Nephron progenitor cell (in vitro differentiated cells): ENCODE measurements around the gene PSME3IP1.
A peak's percentile ranks its signal among the peaks of the same experiment; 100 is the strongest.
"Not testable (repeated sequence)": the region's sequence is repeated elsewhere in the genome, so short reads cannot be mapped to it uniquely, and the experiment has no call there.

ENCODE experiments used
- DNase-seq: peaks from one replicate; pipeline ENCODE4 v3.0.0; 2021
- H3K27ac Mint-ChIP-seq: 2 replicates; pipeline ENCODE4 v1.8.0; 2021; ENCODE audit warnings: mild to moderate bottlenecking, moderate library complexity, mixed read lengths
- H3K27me3 Mint-ChIP-seq: 2 replicates; pipeline ENCODE4 v1.8.0; 2021; ENCODE audit warnings: mild to moderate bottlenecking, low read depth, mixed read lengths; ENCODE audit not compliant: poor library complexity
- H3K36me3 Mint-ChIP-seq: 2 replicates; pipeline ENCODE4 v1.8.0; 2021; ENCODE audit warnings: low read depth, mixed read lengths
- H3K4me1 Mint-ChIP-seq: 2 replicates; pipeline ENCODE4 v1.8.0; 2021; ENCODE audit warnings: mixed read lengths
- H3K4me3 Mint-ChIP-seq: 2 replicates; pipeline ENCODE4 v1.8.0; 2021; ENCODE audit warnings: mild to moderate bottlenecking, moderate library complexity, mixed read lengths
- H3K9me3 Mint-ChIP-seq: 2 replicates; pipeline ENCODE4 v1.8.0; 2021; ENCODE audit warnings: mild to moderate bottlenecking, moderate library complexity, mixed read lengths
- CTCF ChIP-seq: fragments of 200-600 bp; sonication (generic); IDR thresholded peaks from 2 replicates; pipeline ENCODE4 v1.5.0; 2021; ENCODE audit warnings: antibody characterized with exemption

PSME3IP1 gene

GRCh38 chr16:57202095-57202886 is 16.5 kb upstream of the PSME3IP1 start:
- peaks cover 27% of the 10 kb centered on the region for H3K9me3 Mint-ChIP-seq
- no peak for TF ChIP-seq CTCF
- peak overlapping the region; percentile 17 for H3K27ac Mint-ChIP-seq
- no peak for DNase-seq
- H3K36me3 Mint-ChIP-seq: peaks cover 48% of the 10 kb centered on the region
- no peaks in the 10 kb centered on the region for H3K27me3 Mint-ChIP-seq
- H3K4me1 Mint-ChIP-seq: no peaks in the 10 kb centered on the region
- no peak overlapping the region for H3K4me3 Mint-ChIP-seq

- not testable (repeated sequence) for H3K4me3 Mint-ChIP-seq, H3K4me1 Mint-ChIP-seq, DNase-seq, H3K27me3 Mint-ChIP-seq, H3K27ac Mint-ChIP-seq
- Mint-ChIP-seq H3K36me3 (peaks cover 60% of the 10 kb centered on the region), H3K9me3 (peaks cover 27% of the 10 kb centered on the region)
Observed at GRCh38 chr16:57200926-57201325, 15.1 kb upstream of the PSME3IP1 start.

- not testable (repeated sequence) for H3K27me3 Mint-ChIP-seq, DNase-seq, H3K27ac Mint-ChIP-seq, H3K4me1 Mint-ChIP-seq, H3K4me3 Mint-ChIP-seq
- Mint-ChIP-seq H3K36me3 (peaks cover 61% of the 10 kb centered on the region), H3K9me3 (peaks cover 27% of the 10 kb centered on the region)
Observed at GRCh38 chr16:57200321-57200720, 14.5 kb upstream of the PSME3IP1 start.

GRCh38 chr16:57196753-57197152 is 10.9 kb upstream of the PSME3IP1 start:
- peaks cover 8% of the 10 kb centered on the region for H3K4me1 Mint-ChIP-seq
- H3K27me3 Mint-ChIP-seq: no peaks in the 10 kb centered on the region
- H3K36me3 Mint-ChIP-seq: peaks cover 62% of the 10 kb centered on the region
- H3K9me3 Mint-ChIP-seq: peaks cover 17% of the 10 kb centered on the region
- DNase-seq: no peak
- no peak overlapping the region for H3K27ac Mint-ChIP-seq
- no peak for TF ChIP-seq CTCF
- no peak overlapping the region for H3K4me3 Mint-ChIP-seq

GRCh38 chr16:57196286-57196685 is 10.4 kb upstream of the PSME3IP1 start:
- Mint-ChIP-seq H3K36me3 (peaks cover 59% of the 10 kb centered on the region), H3K4me3 (no peak overlapping the region), H3K27me3 (no peaks in the 10 kb centered on the region), H3K4me1 (peaks cover 8% of the 10 kb centered on the region), H3K27ac (no peak overlapping the region), H3K9me3 (peaks cover 15% of the 10 kb centered on the region)
- no peak for DNase-seq
- no peak for TF ChIP-seq CTCF

GRCh38 chr16:57194512-57194911 is 8.7 kb upstream of the PSME3IP1 start:
- H3K4me1 Mint-ChIP-seq: peaks cover 20% of the 10 kb centered on the region
- H3K9me3 Mint-ChIP-seq: peaks cover 14% of the 10 kb centered on the region
- H3K27ac Mint-ChIP-seq: no peak overlapping the region
- no peak for TF ChIP-seq CTCF
- DNase-seq: no peak
- H3K27me3 Mint-ChIP-seq: no peaks in the 10 kb centered on the region
- H3K36me3 Mint-ChIP-seq: peaks cover 62% of the 10 kb centered on the region
- H3K4me3 Mint-ChIP-seq: no peak overlapping the region
